Hematopoietic multipotent progenitor cell treated with erythropoietin and hydrocortisone succinate and interleukin-3 and kit ligand, for 6 days (in vitro differentiated cells): Measurements from ENCODE around the gene CHRND.

Experiments
- DNase-seq: peaks from one replicate; pipeline ENCODE4 v3.0.0-alpha.2; 2015

CHRND gene

GRCh38 chr2:232504438-232504837, 21.5 kb upstream of the CHRND start:
- DNase-seq: no peak

- no peak for DNase-seq
Observed at GRCh38 chr2:232505856-232506255, 20.1 kb upstream of the CHRND start.

- DNase-seq: no peak
Observed at GRCh38 chr2:232506709-232507108, 19.3 kb upstream of the CHRND start.

- DNase-seq: no peak
Observed at GRCh38 chr2:232508251-232508650, 17.7 kb upstream of the CHRND start.

- no peak for DNase-seq
Observed at GRCh38 chr2:232511336-232511890, 14.5 kb upstream of the CHRND start.

GRCh38 chr2:232512602-232513001, 13.4 kb upstream of the CHRND start:
- DNase-seq: no peak

- no peak for DNase-seq
Observed at GRCh38 chr2:232513353-232513752, 12.6 kb upstream of the CHRND start.

- DNase-seq: no peak
Observed at GRCh38 chr2:232515639-232516038, 10.3 kb upstream of the CHRND start.

GRCh38 chr2:232516551-232516950, 9.4 kb upstream of the CHRND start:
- no peak for DNase-seq

GRCh38 chr2:232518844-232519243, 7.1 kb upstream of the CHRND start:
- DNase-seq: no peak

GRCh38 chr2:232519581-232520438, 6.2 kb upstream of the CHRND start, which contains the start of gene PRSS56:
PRSS56 (plus strand) TSS chr2:232520388; CDS start chr2:232520599, 211 bp downstream.
- no peak for DNase-seq

- no peak for DNase-seq
Observed at GRCh38 chr2:232520489-232520888, 5.5 kb upstream of the CHRND start.

GRCh38 chr2:232521098-232521497, 4.9 kb upstream of the CHRND start:
- DNase-seq: no peak

- peak; percentile 67 for DNase-seq
Observed at GRCh38 chr2:232521959-232522622, 3.9 kb upstream of the CHRND start.

- DNase-seq: no peak
Observed at GRCh38 chr2:232522623-232523401, 3.1 kb upstream of the CHRND start.

- no peak for DNase-seq
Observed at GRCh38 chr2:232523402-232523681, 2.6 kb upstream of the CHRND start.

GRCh38 chr2:232523682-232524597, 2.0 kb upstream of the CHRND start:
- DNase-seq: peak; percentile 85

GRCh38 chr2:232524771-232525170, 1.2 kb upstream of the CHRND start:
- no peak for DNase-seq

GRCh38 chr2:232525199-232525598, 761 bp upstream of the CHRND start:
- no peak for DNase-seq

GRCh38 chr2:232526372-232526941, 497 bp downstream of the CHRND start:
- DNase-seq: no peak

- no peak for DNase-seq
Observed at GRCh38 chr2:232527905-232528470, 2.0 kb downstream of the CHRND start.
